SU-DHL-6 (cell line): Measurements from ENCODE around the gene LGR4.

Experiments
- H2AFZ ChIP-seq: fragments of 200-600 bp; sonication (generic); 2 replicates; pipeline ENCODE4 v1.6.1; 2014; ENCODE audit warnings: low read depth, mild to moderate bottlenecking, moderate library complexity, mixed read lengths, antibody characterized with exemption, low read length; ENCODE audit not compliant: severe bottlenecking
- H3F3A ChIP-seq: fragments of 200-600 bp; shearing (Covaris generic); 2 replicates; pipeline ENCODE4 v1.6.0; 2016; ENCODE audit warnings: antibody characterized with exemption, mild to moderate bottlenecking; ENCODE audit not compliant: insufficient read depth
- H3K27ac ChIP-seq: fragments of 200-600 bp; sonication (generic); 2 replicates; pipeline ENCODE4 v1.5.1; 2016; ENCODE audit warnings: low read depth, mild to moderate bottlenecking, low read length, moderate library complexity, mixed read lengths
- H3K27me3 ChIP-seq: fragments of 200-600 bp; sonication (generic), shearing (Covaris generic); 2 replicates; pipeline ENCODE4 v1.6.0; 2014; ENCODE audit warnings: mild to moderate bottlenecking, low read length
- H3K36me3 ChIP-seq: fragments of 200-600 bp; sonication (generic); 2 replicates; pipeline ENCODE4 v1.6.1; 2014; ENCODE audit warnings: mild to moderate bottlenecking, low read length, mixed read lengths
- H3K4me2 ChIP-seq: fragments of 300-600, 200-600 bp; shearing (Covaris generic), sonication (generic); 2 replicates; pipeline ENCODE4 v1.6.0; 2014; ENCODE audit warnings: low read length, low read depth, mild to moderate bottlenecking; ENCODE audit not compliant: poor library complexity, severe bottlenecking
- H3K4me3 ChIP-seq: fragments of 200-600 bp; sonication (generic); 2 replicates; pipeline ENCODE4 v1.5.1; 2014; ENCODE audit warnings: antibody characterized with exemption, low read length, mild to moderate bottlenecking, mixed read lengths; ENCODE audit not compliant: insufficient read depth, poor library complexity, severe bottlenecking
- H3K79me2 ChIP-seq: fragments of 200-600 bp; sonication (generic); 2 replicates; pipeline ENCODE4 v1.6.1; 2014; ENCODE audit warnings: mild to moderate bottlenecking, low read length, moderate library complexity; ENCODE audit not compliant: insufficient read depth
- H3K9ac ChIP-seq: fragments of 200-600 bp; sonication (generic); 2 replicates; pipeline ENCODE4 v1.7.0; 2014; ENCODE audit warnings: mild to moderate bottlenecking, low read length
- H3K9me2 ChIP-seq: fragments of 200-600 bp; sonication (generic); replicated peaks from 2 replicates; pipeline ENCODE4 v1.6.1; 2014; ENCODE audit warnings: low read length; ENCODE audit not compliant: insufficient read depth
- H3K9me3 ChIP-seq: fragments of 200-600 bp; sonication (generic); 2 replicates; pipeline ENCODE4 v1.6.1; 2014; ENCODE audit warnings: low read length, mixed read lengths; ENCODE audit not compliant: insufficient read depth
- H4K20me1 ChIP-seq: fragments of 200-600 bp; sonication (generic); 2 replicates; pipeline ENCODE4 v1.6.1; 2014; ENCODE audit warnings: low read depth, mild to moderate bottlenecking, antibody characterized with exemption, low read length, moderate library complexity, mixed read lengths
- EZH2phosphoT487 ChIP-seq: fragments of 200-600 bp; sonication (generic), shearing (Covaris generic); conservative IDR thresholded peaks from 2 replicates; pipeline ENCODE4 v1.6.1; 2018; ENCODE audit warnings: mild to moderate bottlenecking, antibody characterized with exemption, low read length, moderate library complexity, mixed read lengths
- TF ChIP-seq, protein P1 (sequence below): fragments of 200-600 bp; sonication (generic); IDR thresholded peaks from one replicate; pipeline ENCODE4 v1.5.1; 2017; ENCODE audit warnings: antibody characterized with exemption, mild to moderate bottlenecking, low read length, moderate library complexity; ENCODE audit not compliant: insufficient read depth, poor library complexity, severe bottlenecking

The LGR4 gene

DNA sequence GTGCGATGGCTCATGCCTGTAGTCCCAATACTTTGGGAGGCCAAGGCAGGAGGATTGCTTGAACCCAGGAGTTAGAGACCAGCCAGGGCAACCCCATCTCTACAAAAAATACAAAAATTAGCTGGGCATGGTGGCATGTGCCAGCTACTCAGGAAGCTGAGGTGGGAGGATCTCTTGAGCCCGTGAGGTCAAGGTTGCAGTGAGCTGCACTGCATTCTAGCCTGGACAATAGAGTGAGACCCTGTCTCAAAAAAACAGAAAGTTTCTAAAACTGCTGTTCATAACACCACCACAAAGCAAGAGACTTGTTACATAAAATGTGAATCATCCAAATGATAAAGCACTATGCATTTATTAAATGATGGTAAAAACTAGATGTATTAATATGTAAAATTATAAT is 69.4 kb downstream of the LGR4 start:
- Histone ChIP-seq H3K9ac (no peak overlapping the region), H2AFZ (no peak overlapping the region), H3K27me3 (no peaks in the 10 kb centered on the region), H3K36me3 (no peaks in the 10 kb centered on the region), H3K9me3 (no peaks in the 10 kb centered on the region), H3F3A (no peaks in the 10 kb centered on the region), H3K79me2 (no peaks in the 10 kb centered on the region), H3K27ac (no peak overlapping the region), H4K20me1 (no peaks in the 10 kb centered on the region), H3K9me2 (no peaks in the 10 kb centered on the region), H3K4me2 (no peak overlapping the region), H3K4me3 (no peak overlapping the region)
- no peak for TF ChIP-seq EZH2phosphoT487
- TF ChIP-seq, protein P1, sequence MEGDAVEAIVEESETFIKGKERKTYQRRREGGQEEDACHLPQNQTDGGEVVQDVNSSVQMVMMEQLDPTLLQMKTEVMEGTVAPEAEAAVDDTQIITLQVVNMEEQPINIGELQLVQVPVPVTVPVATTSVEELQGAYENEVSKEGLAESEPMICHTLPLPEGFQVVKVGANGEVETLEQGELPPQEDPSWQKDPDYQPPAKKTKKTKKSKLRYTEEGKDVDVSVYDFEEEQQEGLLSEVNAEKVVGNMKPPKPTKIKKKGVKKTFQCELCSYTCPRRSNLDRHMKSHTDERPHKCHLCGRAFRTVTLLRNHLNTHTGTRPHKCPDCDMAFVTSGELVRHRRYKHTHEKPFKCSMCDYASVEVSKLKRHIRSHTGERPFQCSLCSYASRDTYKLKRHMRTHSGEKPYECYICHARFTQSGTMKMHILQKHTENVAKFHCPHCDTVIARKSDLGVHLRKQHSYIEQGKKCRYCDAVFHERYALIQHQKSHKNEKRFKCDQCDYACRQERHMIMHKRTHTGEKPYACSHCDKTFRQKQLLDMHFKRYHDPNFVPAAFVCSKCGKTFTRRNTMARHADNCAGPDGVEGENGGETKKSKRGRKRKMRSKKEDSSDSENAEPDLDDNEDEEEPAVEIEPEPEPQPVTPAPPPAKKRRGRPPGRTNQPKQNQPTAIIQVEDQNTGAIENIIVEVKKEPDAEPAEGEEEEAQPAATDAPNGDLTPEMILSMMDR, result no peak

GRCh38 chr11:27402450-27402849 is 70.1 kb downstream of the LGR4 start:
- TF ChIP-seq, protein P1, result no peak
- no peak for TF ChIP-seq EZH2phosphoT487
- no peak overlapping the region for H3K4me2 ChIP-seq

DNA sequence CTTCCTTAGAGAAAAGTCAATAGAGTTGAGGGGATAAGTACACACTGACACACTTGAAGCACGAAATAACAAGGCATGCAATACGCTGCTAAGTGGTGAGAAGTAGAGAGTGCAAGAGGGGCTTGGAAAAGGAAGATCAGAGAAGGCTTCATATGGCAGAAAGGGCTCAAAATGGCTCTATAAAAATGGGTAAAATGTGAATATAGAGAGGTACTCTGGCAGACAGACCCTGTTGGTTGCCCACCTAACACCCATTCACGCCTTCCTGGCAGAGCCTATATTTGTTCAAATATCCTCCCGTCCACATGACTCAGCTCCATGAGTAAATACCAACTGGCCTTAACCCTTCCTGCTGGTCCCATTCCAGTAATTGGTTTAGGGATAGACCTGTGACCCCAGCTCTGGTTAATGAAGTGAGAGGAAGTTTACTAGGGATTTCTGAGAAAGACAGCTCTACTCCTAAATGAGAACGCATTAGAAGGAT is 70.7 kb downstream of the LGR4 start:
- Histone ChIP-seq H3K27ac (no peak overlapping the region), H3F3A (no peaks in the 10 kb centered on the region), H3K27me3 (no peaks in the 10 kb centered on the region), H3K9me2 (no peaks in the 10 kb centered on the region), H4K20me1 (no peaks in the 10 kb centered on the region), H3K9ac (no peak overlapping the region), H2AFZ (no peak overlapping the region), H3K4me3 (no peak overlapping the region), H3K79me2 (no peaks in the 10 kb centered on the region), H3K36me3 (no peaks in the 10 kb centered on the region), H3K4me2 (no peak overlapping the region), H3K9me3 (no peaks in the 10 kb centered on the region)
- TF ChIP-seq EZH2phosphoT487, result no peak
- TF ChIP-seq, protein P1, result no peak

More at GRCh38 chr11:27402450-27402849, 70.1 kb downstream of the LGR4 start:
- Histone ChIP-seq H3K9me2 (no peaks in the 10 kb centered on the region), H3K79me2 (no peaks in the 10 kb centered on the region), H3K36me3 (no peaks in the 10 kb centered on the region), H3K27me3 (no peaks in the 10 kb centered on the region), H3K9ac (no peak overlapping the region), H3K9me3 (no peaks in the 10 kb centered on the region), H2AFZ (no peak overlapping the region), H3F3A (no peaks in the 10 kb centered on the region), H4K20me1 (no peaks in the 10 kb centered on the region), H3K27ac (no peak overlapping the region), H3K4me3 (no peak overlapping the region)
